ENCODE data around the gene FCHSD2.
"Not testable (repeated sequence)": the region's sequence is repeated elsewhere in the genome, so short reads cannot be mapped to it uniquely, and the experiment has no call there.

The FCHSD2 gene

GRCh38 chr11:73135346-73136284 is 6.5 kb downstream of the FCHSD2 start:
- Histone ChIP-seq H3K27ac (no peak overlapping the region), H3K4me3 (peak overlapping the region; percentile 26)
- no peak for TF ChIP-seq CTCF (IDR thresholded peaks at IDR 0.05)
- no peak for DNase-seq (ENCODE audit: low spot score)

- not testable (repeated sequence) for H3K27ac ChIP-seq; DNase-seq (ENCODE audit: low spot score); H3K4me3 ChIP-seq
Measured at GRCh38 chr11:73132349-73132748, 9.8 kb downstream of the FCHSD2 start.

GRCh38 chr11:73130181-73130580 is 11.9 kb downstream of the FCHSD2 start:
- Histone ChIP-seq H3K4me3 (no peak overlapping the region), H3K27ac (no peak overlapping the region)
- TF ChIP-seq CTCF (IDR thresholded peaks at IDR 0.05) = no peak
- no peak for DNase-seq (ENCODE audit: low spot score)

GRCh38 chr11:73129198-73129597 is 12.9 kb downstream of the FCHSD2 start:
- no peak overlapping the region for H3K4me3 ChIP-seq

GRCh38 chr11:73126804-73127480 is 15.2 kb downstream of the FCHSD2 start:
- DNase-seq (ENCODE audit: low spot score) = no peak
- H3K27ac ChIP-seq = peak overlapping the region; percentile 9 to 12

More at GRCh38 chr11:73129198-73129597, 12.9 kb downstream of the FCHSD2 start:
- H3K27ac ChIP-seq = no peak overlapping the region
- DNase-seq (ENCODE audit: low spot score) = no peak
- TF ChIP-seq CTCF (IDR thresholded peaks at IDR 0.05) = no peak

GRCh38 chr11:73124800-73125199 is 17.3 kb downstream of the FCHSD2 start:
- Histone ChIP-seq H3K4me3 (no peak overlapping the region), H3K27ac (no peak overlapping the region)
- no peak for DNase-seq (ENCODE audit: low spot score)
- no peak for TF ChIP-seq CTCF (IDR thresholded peaks at IDR 0.05)

More at GRCh38 chr11:73126804-73127480, 15.2 kb downstream of the FCHSD2 start:
- no peak overlapping the region for H3K4me3 ChIP-seq
- no peak for TF ChIP-seq CTCF (IDR thresholded peaks at IDR 0.05)

- DNase-seq (ENCODE audit: low spot score); H3K4me3 ChIP-seq; H3K27ac ChIP-seq: not testable (repeated sequence)
Measured at GRCh38 chr11:73123892-73124291, 18.2 kb downstream of the FCHSD2 start.

GRCh38 chr11:73121692-73122091 is 20.4 kb downstream of the FCHSD2 start:
- no peak overlapping the region for H3K4me3 ChIP-seq
- TF ChIP-seq CTCF (IDR thresholded peaks at IDR 0.05) = no peak
- H3K27ac ChIP-seq = no peak overlapping the region
- DNase-seq (ENCODE audit: low spot score) = no peak
